OCI-LY7 (cell line): ENCODE results near the gene FGD3.

Experiments used
- CTCF ChIP-seq: fragments of 200-600 bp; sonication (generic); conservative IDR thresholded peaks from 2 replicates; pipeline ENCODE4 v1.5.1; 2014; ENCODE audit warnings: mild to moderate bottlenecking, antibody characterized with exemption, low read length, moderate library complexity, mixed read lengths
- EZH2phosphoT487 ChIP-seq: fragments of 200-600 bp; sonication (generic); IDR thresholded peaks from 2 replicates; pipeline ENCODE4 v1.6.1; 2018; ENCODE audit warnings: low read depth, borderline replicate concordance, mild to moderate bottlenecking, mixed run types, antibody characterized with exemption, low read length, moderate library complexity, mixed read lengths

- TF ChIP-seq CTCF (no peak), EZH2phosphoT487 (no peak)
Measured at GRCh38 chr9:92973700-92974099, 26.4 kb downstream of the FGD3 start.
